ENCODE results near the gene OR10A3.
A peak's percentile ranks its signal among the peaks of the same experiment; 100 is the strongest.

Gene OR10A3

DNA sequence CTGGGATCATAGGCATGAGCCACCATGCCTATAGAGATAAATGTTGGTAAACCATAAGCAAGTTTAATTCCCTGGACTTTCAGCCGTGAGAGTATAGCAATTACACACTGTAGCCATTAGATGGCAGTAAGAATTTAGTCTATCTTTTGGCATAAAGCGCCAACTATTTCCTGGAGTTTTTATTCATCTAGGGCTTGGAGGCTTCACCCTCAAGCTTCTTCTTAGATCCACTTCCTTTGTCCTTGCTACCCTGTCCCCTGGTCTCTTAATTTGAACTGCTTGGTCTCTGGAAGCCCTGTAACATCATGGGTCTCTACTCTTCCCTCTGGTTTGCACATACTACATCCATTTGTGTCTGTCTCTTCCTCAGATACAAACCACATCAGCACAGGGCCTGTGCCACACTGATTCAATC is 48.7 kb downstream of the OR10A3 start:
- peak; percentile 24 for DNase-seq (ENCODE audit: low read depth, low spot score)

- DNase-seq (ENCODE audit: low read depth, low spot score), result no peak
These were observed 49.3 kb downstream of the OR10A3 start for GRCh38 chr11:7892059-7892699.

- DNase-seq (ENCODE audit: low read depth, low spot score), result no peak
These were observed 50.9 kb downstream of the OR10A3 start for GRCh38 chr11:7890417-7891172.

DNA sequence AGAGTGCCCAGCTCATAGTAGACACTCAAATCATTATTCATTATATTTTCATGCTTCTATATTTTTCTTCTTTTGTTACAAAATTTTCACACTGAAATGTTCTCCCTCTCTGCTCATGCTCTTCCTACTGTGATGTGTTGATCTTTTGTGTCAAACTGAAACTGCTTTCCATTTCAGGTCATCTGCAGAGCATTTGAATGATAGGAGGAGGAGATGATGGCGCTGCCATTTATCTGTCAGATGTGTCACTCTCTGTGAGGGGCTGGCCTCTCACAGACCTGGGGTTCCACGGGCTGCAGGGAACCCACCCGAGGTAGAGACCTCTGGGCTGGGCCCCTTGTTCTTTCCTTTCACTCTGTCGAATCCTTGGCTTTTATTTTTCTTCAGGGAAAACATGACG is 51.5 kb downstream of the OR10A3 start:
- DNase-seq (ENCODE audit: low read depth, low spot score), result no peak
